GM12878 (cell line): ENCODE data around the gene PHF23. TPM values are rescaled to one million over a fixed set of nuclear protein-coding genes. Genes with fewer than 3 reads are reported as not detected.
A peak's percentile ranks its signal among the peaks of the same experiment; 100 is the strongest.

Experiments
- GATAD2B ChIP-seq: fragments of 450-650 bp; conservative IDR thresholded peaks from 2 replicates; pipeline ENCODE4 v1.6.1; 2017; ENCODE audit warnings: low read depth, mild to moderate bottlenecking, moderate library complexity
- HDAC2 ChIP-seq: fragments of 200-600 bp; sonication (generic); IDR thresholded peaks from 2 replicates; pipeline ENCODE4 v1.6.1; 2017
- HDGF ChIP-seq: fragments of 450-650 bp; IDR thresholded peaks from 2 replicates; pipeline ENCODE4 v1.6.1; 2016; ENCODE audit warnings: antibody characterized with exemption
- IRF4 ChIP-seq: IDR thresholded peaks from 2 replicates; pipeline ENCODE4 v1.6.1; 2011; ENCODE audit warnings: low read depth, low read length
- JUNB ChIP-seq: IDR thresholded peaks from 2 replicates; pipeline ENCODE4 v1.6.1; 2016; ENCODE audit warnings: antibody characterized with exemption, mild to moderate bottlenecking
- KDM1A ChIP-seq: fragments of 200-600 bp; sonication (generic); IDR thresholded peaks from 2 replicates; pipeline ENCODE4 v1.6.1; 2016; ENCODE audit warnings: borderline replicate concordance
- NFYA ChIP-seq: IDR thresholded peaks from 2 replicates; pipeline ENCODE4 v1.6.1; 2011; ENCODE audit warnings: low read depth, mild to moderate bottlenecking, low read length, improper control_type of control experiment, borderline replicate concordance
- NR2C1 ChIP-seq: fragments of 450-650 bp; IDR thresholded peaks from 2 replicates; pipeline ENCODE4 v1.6.1; 2017; ENCODE audit warnings: antibody characterized with exemption, mild to moderate bottlenecking, moderate library complexity
- RCOR1 ChIP-seq: conservative IDR thresholded peaks from 2 replicates; pipeline ENCODE4 v1.6.1; 2012; ENCODE audit warnings: low read depth, low read length, improper control_type of control experiment
- RELA ChIP-seq: fragments of 450-650 bp; IDR thresholded peaks from 2 replicates; pipeline ENCODE4 v1.8.0; 2014; ENCODE audit warnings: borderline replicate concordance; ENCODE audit not compliant: partially characterized antibody
- SMARCA5 ChIP-seq: fragments of 450-650 bp; IDR thresholded peaks from 2 replicates; pipeline ENCODE4 v1.6.1; 2017; ENCODE audit warnings: mild to moderate bottlenecking
- SUPT20H ChIP-seq: IDR thresholded peaks from 2 replicates; pipeline ENCODE4 v1.6.1; 2011; ENCODE audit warnings: low read depth, mild to moderate bottlenecking, low read length, moderate library complexity, borderline replicate concordance; ENCODE audit not compliant: control insufficient read depth
- WRNIP1 ChIP-seq: IDR thresholded peaks from 2 replicates; pipeline ENCODE4 v1.6.1; 2011; ENCODE audit warnings: low read depth, low read length, improper control_type of control experiment, borderline replicate concordance
- polyA plus RNA-seq, 11 experiments: library from polyadenylated mRNA; depleted of rRNA in 4 of 11; unstranded in 6 of 11; stranded (reverse) in 5 of 11; fragments of >200 nt; fragmentation: Nextera tagmentation in 4 of 11; fragmentation: Illumina TruSeq in 1 of 11; extraction: Ambion mirVana in 4 of 11; extraction: Trizol in 1 of 11; gene quantifications; 1 replicate in 1 of 11; 2 replicates in 10 of 11; pipeline versions ENCODE4 v1.2.1 to v1.2.3, GENCODE V29; 2011 to 2016; ENCODE audit warnings: inconsistent platforms in 2 of 11, missing spikeins in 2 of 11, low read depth in 1 of 11
- total RNA-seq, 4 experiments: library from RNA; depleted of rRNA in 3 of 4; stranded (reverse); fragments of >200 nt in 3 of 4; fragmentation: Illumina TruSeq in 1 of 4; extraction: Trizol in 1 of 4; gene quantifications; 2 replicates each; pipeline versions ENCODE4 v1.2.1 to v1.2.3, GENCODE V29; 2013 to 2021
- TF ChIP-seq, protein P1 (sequence below): fragments of 150-350 bp; IDR thresholded peaks from 2 replicates; pipeline ENCODE4 v1.6.1; 2016; ENCODE audit warnings: low read depth, low read length
- TF ChIP-seq, protein P2 (sequence below): IDR thresholded peaks from 2 replicates; pipeline ENCODE4 v1.6.1; 2011; ENCODE audit warnings: low read depth, mild to moderate bottlenecking, low read length, moderate library complexity, borderline replicate concordance; ENCODE audit errors: extremely low read depth
- TF ChIP-seq, protein P3 (sequence below): IDR thresholded peaks from 2 replicates; pipeline ENCODE4 v1.6.1; 2011; ENCODE audit warnings: mild to moderate bottlenecking, low read depth, low read length, moderate library complexity; ENCODE audit not compliant: insufficient replicate concordance
- TF ChIP-seq, protein P4 (sequence below): IDR thresholded peaks from 2 replicates; pipeline ENCODE4 v1.6.1; 2011; ENCODE audit warnings: low read depth, low read length, improper control_type of control experiment, borderline replicate concordance
- TF ChIP-seq, protein P5 (sequence below): fragments of 450-650 bp; IDR thresholded peaks from 2 replicates; pipeline ENCODE4 v1.6.1; 2016; ENCODE audit warnings: mild to moderate bottlenecking, moderate library complexity, borderline replicate concordance

PHF23 gene
- total and polyA plus RNA-seq, 10 of the 15 experiments (the other 5 are each of a cell fraction or from before 2014, with no cell fraction given) = 8.2 to 84.8 (median 32.6) TPM

DNA sequence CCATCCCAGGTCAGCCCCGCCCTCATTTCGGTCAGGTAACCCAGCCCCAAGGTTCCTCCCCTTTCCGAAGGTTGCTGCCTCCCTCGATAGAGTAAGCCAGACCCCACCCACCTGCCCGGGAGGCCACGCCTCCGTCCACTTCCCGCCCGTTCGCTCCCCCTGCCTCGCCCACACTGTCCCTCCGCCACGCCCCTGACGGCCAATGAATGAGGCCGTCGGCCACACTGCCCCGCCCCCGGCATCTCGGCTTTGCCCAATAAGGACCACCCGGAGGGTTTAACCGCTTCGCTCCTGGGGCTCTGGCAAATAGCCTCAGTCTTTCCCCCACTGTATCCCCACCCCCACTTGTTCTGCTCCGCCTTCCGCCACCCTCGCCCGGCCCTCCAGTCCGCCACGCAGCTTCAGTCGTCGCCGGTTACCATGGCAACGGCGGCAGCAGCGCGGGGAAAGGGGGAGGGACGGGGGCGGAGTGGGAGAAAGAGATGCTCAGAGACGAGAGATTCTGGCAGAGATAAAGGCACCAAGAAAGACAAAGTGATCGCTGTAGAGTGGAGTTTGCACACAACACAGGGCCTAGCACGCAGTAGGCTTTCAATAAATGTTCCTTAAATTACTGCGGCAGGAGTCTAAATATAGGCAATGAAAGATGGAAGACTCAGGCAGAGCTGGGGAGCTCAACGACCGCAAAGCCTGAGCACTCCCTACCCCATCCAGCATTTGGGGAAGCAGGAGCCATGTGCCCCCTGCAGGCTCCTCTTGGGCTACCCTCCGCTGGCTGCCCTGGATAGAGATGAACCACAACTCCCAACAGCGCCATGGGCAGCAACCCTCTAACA is 24.7 kb downstream of the PHF23 start (continued):
- TF ChIP-seq, protein P1, sequence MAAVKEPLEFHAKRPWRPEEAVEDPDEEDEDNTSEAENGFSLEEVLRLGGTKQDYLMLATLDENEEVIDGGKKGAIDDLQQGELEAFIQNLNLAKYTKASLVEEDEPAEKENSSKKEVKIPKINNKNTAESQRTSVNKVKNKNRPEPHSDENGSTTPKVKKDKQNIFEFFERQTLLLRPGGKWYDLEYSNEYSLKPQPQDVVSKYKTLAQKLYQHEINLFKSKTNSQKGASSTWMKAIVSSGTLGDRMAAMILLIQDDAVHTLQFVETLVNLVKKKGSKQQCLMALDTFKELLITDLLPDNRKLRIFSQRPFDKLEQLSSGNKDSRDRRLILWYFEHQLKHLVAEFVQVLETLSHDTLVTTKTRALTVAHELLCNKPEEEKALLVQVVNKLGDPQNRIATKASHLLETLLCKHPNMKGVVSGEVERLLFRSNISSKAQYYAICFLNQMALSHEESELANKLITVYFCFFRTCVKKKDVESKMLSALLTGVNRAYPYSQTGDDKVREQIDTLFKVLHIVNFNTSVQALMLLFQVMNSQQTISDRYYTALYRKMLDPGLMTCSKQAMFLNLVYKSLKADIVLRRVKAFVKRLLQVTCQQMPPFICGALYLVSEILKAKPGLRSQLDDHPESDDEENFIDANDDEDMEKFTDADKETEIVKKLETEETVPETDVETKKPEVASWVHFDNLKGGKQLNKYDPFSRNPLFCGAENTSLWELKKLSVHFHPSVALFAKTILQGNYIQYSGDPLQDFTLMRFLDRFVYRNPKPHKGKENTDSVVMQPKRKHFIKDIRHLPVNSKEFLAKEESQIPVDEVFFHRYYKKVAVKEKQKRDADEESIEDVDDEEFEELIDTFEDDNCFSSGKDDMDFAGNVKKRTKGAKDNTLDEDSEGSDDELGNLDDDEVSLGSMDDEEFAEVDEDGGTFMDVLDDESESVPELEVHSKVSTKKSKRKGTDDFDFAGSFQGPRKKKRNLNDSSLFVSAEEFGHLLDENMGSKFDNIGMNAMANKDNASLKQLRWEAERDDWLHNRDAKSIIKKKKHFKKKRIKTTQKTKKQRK = no peak
- TF ChIP-seq RCOR1 (no peak), RELA (no peak), NR2C1 (0 out of 2 replicates have a peak, but pooled peaks have one; percentile 21), GATAD2B (no peak), JUNB (no peak), HDAC2 (no peak), NFYA (no peak), IRF4 (no peak; the same call in 1 of the 2 replicates), SMARCA5 (no peak; the same call in 1 of the 2 replicates), HDGF (peak; percentile 98), WRNIP1 (no peak), KDM1A (no peak), SUPT20H (no peak)
- TF ChIP-seq, protein P2, sequence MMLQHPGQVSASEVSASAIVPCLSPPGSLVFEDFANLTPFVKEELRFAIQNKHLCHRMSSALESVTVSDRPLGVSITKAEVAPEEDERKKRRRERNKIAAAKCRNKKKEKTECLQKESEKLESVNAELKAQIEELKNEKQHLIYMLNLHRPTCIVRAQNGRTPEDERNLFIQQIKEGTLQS = no peak
- TF ChIP-seq, protein P3, sequence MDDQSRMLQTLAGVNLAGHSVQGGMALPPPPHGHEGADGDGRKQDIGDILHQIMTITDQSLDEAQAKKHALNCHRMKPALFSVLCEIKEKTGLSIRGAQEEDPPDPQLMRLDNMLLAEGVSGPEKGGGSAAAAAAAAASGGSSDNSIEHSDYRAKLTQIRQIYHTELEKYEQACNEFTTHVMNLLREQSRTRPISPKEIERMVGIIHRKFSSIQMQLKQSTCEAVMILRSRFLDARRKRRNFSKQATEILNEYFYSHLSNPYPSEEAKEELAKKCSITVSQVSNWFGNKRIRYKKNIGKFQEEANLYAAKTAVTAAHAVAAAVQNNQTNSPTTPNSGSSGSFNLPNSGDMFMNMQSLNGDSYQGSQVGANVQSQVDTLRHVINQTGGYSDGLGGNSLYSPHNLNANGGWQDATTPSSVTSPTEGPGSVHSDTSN = peak; percentile 78
- TF ChIP-seq, protein P4, sequence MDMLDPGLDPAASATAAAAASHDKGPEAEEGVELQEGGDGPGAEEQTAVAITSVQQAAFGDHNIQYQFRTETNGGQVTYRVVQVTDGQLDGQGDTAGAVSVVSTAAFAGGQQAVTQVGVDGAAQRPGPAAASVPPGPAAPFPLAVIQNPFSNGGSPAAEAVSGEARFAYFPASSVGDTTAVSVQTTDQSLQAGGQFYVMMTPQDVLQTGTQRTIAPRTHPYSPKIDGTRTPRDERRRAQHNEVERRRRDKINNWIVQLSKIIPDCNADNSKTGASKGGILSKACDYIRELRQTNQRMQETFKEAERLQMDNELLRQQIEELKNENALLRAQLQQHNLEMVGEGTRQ = no peak; the same call in 1 of the 2 replicates
- TF ChIP-seq, protein P5, sequence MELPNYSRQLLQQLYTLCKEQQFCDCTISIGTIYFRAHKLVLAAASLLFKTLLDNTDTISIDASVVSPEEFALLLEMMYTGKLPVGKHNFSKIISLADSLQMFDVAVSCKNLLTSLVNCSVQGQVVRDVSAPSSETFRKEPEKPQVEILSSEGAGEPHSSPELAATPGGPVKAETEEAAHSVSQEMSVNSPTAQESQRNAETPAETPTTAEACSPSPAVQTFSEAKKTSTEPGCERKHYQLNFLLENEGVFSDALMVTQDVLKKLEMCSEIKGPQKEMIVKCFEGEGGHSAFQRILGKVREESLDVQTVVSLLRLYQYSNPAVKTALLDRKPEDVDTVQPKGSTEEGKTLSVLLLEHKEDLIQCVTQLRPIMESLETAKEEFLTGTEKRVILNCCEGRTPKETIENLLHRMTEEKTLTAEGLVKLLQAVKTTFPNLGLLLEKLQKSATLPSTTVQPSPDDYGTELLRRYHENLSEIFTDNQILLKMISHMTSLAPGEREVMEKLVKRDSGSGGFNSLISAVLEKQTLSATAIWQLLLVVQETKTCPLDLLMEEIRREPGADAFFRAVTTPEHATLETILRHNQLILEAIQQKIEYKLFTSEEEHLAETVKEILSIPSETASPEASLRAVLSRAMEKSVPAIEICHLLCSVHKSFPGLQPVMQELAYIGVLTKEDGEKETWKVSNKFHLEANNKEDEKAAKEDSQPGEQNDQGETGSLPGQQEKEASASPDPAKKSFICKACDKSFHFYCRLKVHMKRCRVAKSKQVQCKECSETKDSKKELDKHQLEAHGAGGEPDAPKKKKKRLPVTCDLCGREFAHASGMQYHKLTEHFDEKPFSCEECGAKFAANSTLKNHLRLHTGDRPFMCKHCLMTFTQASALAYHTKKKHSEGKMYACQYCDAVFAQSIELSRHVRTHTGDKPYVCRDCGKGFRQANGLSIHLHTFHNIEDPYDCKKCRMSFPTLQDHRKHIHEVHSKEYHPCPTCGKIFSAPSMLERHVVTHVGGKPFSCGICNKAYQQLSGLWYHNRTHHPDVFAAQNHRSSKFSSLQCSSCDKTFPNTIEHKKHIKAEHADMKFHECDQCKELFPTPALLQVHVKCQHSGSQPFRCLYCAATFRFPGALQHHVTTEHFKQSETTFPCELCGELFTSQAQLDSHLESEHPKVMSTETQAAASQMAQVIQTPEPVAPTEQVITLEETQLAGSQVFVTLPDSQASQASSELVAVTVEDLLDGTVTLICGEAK = no peak
